HG03342 (cell line): ENCODE measurements around the gene PGAP1.

ENCODE experiments used
- ATAC-seq: cut with Tn5 transposase; IDR thresholded peaks from one replicate; pipeline ENCODE4 v1.9.1; 2021; ENCODE audit warnings: mild to moderate bottlenecking, moderate library complexity; ENCODE audit not compliant: unreplicated experiment

Gene PGAP1

GRCh38 chr2:196808083-196808665 is 118.3 kb downstream of the PGAP1 start:
- ATAC-seq: no peak

- no peak for ATAC-seq
These were observed 122.1 kb downstream of the PGAP1 start for GRCh38 chr2:196804381-196804780.

- ATAC-seq: no peak
These were observed 124.1 kb downstream of the PGAP1 start for GRCh38 chr2:196802401-196802800.

GRCh38 chr2:196801674-196802261 is 124.7 kb downstream of the PGAP1 start:
- ATAC-seq: no peak

GRCh38 chr2:196798980-196799379 is 127.5 kb downstream of the PGAP1 start:
- peak; percentile 12 for ATAC-seq

GRCh38 chr2:196792865-196793264 is 133.6 kb downstream of the PGAP1 start:
- ATAC-seq: no peak

GRCh38 chr2:196783431-196784094 is 142.9 kb downstream of the PGAP1 start:
- peak; percentile 68 for ATAC-seq
